Ectodermal cell (in vitro differentiated cells): ENCODE data around the gene ELAC2.

Experiments
- H3K27ac ChIP-seq: 2 replicates; pipeline ENCODE4 v1.7.0; 2013; ENCODE audit warnings: mild to moderate bottlenecking, low read depth, low read length; ENCODE audit not compliant: insufficient read depth, poor library complexity, severe bottlenecking
- H3K27me3 ChIP-seq: 2 replicates; pipeline ENCODE4 v1.7.0; 2013; ENCODE audit warnings: mild to moderate bottlenecking, low read length; ENCODE audit not compliant: insufficient read depth, control insufficient read depth, poor library complexity, severe bottlenecking
- H3K36me3 ChIP-seq: one replicate; pipeline ENCODE4 v1.7.0; 2013; ENCODE audit warnings: low read length; ENCODE audit not compliant: control insufficient read depth, insufficient read depth
- H3K4me1 ChIP-seq: one replicate; pipeline ENCODE4 v1.7.0; 2013; ENCODE audit warnings: low read length; ENCODE audit not compliant: control insufficient read depth, insufficient read depth
- H3K4me3 ChIP-seq: 2 replicates; pipeline ENCODE4 v1.7.0; 2013; ENCODE audit warnings: low read depth, low read length, control low read depth; ENCODE audit not compliant: insufficient read depth
- H3K9me3 ChIP-seq: 2 replicates; pipeline ENCODE4 v1.7.0; 2013; ENCODE audit warnings: mild to moderate bottlenecking, low read length, moderate library complexity; ENCODE audit not compliant: control insufficient read depth
- WGBS, 2 experiments: methylation state at CpG; one replicate each; pipeline ENCODE4 v1.1.7; 2013; ENCODE audit warnings: missing lambda C conversion rate in 2 of 2; 5-methylcytosine and 5-hydroxymethylcytosine counted together

The ELAC2 gene

GRCh38 chr17:13035420-13035819, 17.6 kb upstream of the ELAC2 start:
- no peak overlapping the region for H3K4me3 ChIP-seq
- 88% methylated on average over 1 of the region's 1 CpG for WGBS, 2 experiments

GRCh38 chr17:13031718-13032350, 14.0 kb upstream of the ELAC2 start:
- no peaks in the 10 kb centered on the region for H3K9me3 ChIP-seq
- H3K4me3 ChIP-seq: no peak overlapping the region
- 59 to 61% methylated on average over 15 to 16 of the region's 16 CpGs for WGBS, 2 experiments
- no peak overlapping the region for H3K27ac ChIP-seq
- H3K36me3 ChIP-seq: no peaks in the 10 kb centered on the region
- H3K4me1 ChIP-seq: no peaks in the 10 kb centered on the region
- no peaks in the 10 kb centered on the region for H3K27me3 ChIP-seq

More at GRCh38 chr17:13035420-13035819, 17.6 kb upstream of the ELAC2 start:
- no peak overlapping the region for H3K27ac ChIP-seq
- no peaks in the 10 kb centered on the region for H3K27me3 ChIP-seq
- H3K36me3 ChIP-seq: no peaks in the 10 kb centered on the region
- no peaks in the 10 kb centered on the region for H3K4me1 ChIP-seq
- no peaks in the 10 kb centered on the region for H3K9me3 ChIP-seq

- 62 to 66% methylated on average over 10 to 11 of the region's 11 CpGs for WGBS, 2 experiments
- Histone ChIP-seq H3K27me3 (no peaks in the 10 kb centered on the region), H3K27ac (no peak overlapping the region), H3K4me1 (no peaks in the 10 kb centered on the region), H3K36me3 (no peaks in the 10 kb centered on the region), H3K9me3 (no peaks in the 10 kb centered on the region), H3K4me3 (no peak overlapping the region)
Observed at GRCh38 chr17:13030459-13031300, 12.9 kb upstream of the ELAC2 start.

GRCh38 chr17:13030056-13030455, 12.2 kb upstream of the ELAC2 start:
- Histone ChIP-seq H3K36me3 (no peaks in the 10 kb centered on the region), H3K4me3 (no peak overlapping the region), H3K27ac (no peak overlapping the region), H3K9me3 (no peaks in the 10 kb centered on the region), H3K4me1 (no peaks in the 10 kb centered on the region), H3K27me3 (no peaks in the 10 kb centered on the region)
- WGBS, 2 experiments: 85 to 96% methylated on average over 1 of the region's 1 CpG

- 33 to 47% methylated on average over 2 of the region's 2 CpGs for WGBS, 2 experiments
- H3K4me3 ChIP-seq: no peak overlapping the region
- H3K36me3 ChIP-seq: no peaks in the 10 kb centered on the region
- H3K9me3 ChIP-seq: no peaks in the 10 kb centered on the region
- no peak overlapping the region for H3K27ac ChIP-seq
- H3K4me1 ChIP-seq: no peaks in the 10 kb centered on the region
- no peaks in the 10 kb centered on the region for H3K27me3 ChIP-seq
Observed at GRCh38 chr17:13029340-13029739, 11.5 kb upstream of the ELAC2 start.

GRCh38 chr17:13027246-13027645, 9.4 kb upstream of the ELAC2 start:
- H3K27me3 ChIP-seq: no peaks in the 10 kb centered on the region
- H3K4me3 ChIP-seq: no peak overlapping the region
- H3K36me3 ChIP-seq: no peaks in the 10 kb centered on the region
- H3K4me1 ChIP-seq: no peaks in the 10 kb centered on the region
- H3K27ac ChIP-seq: no peak overlapping the region
- H3K9me3 ChIP-seq: no peaks in the 10 kb centered on the region
- 95 to 96% methylated on average over 5 of the region's 5 CpGs for WGBS, 2 experiments

GRCh38 chr17:13025687-13026086, 7.9 kb upstream of the ELAC2 start:
- Histone ChIP-seq H3K4me1 (no peaks in the 10 kb centered on the region), H3K27ac (no peak overlapping the region), H3K36me3 (no peaks in the 10 kb centered on the region), H3K9me3 (no peaks in the 10 kb centered on the region), H3K4me3 (no peak overlapping the region), H3K27me3 (no peaks in the 10 kb centered on the region)

- WGBS, 2 experiments: 82 to 87% methylated on average over 5 of the region's 5 CpGs
- H3K36me3 ChIP-seq: no peaks in the 10 kb centered on the region
- H3K4me1 ChIP-seq: no peaks in the 10 kb centered on the region
- no peak overlapping the region for H3K4me3 ChIP-seq
- no peaks in the 10 kb centered on the region for H3K27me3 ChIP-seq
- H3K9me3 ChIP-seq: no peaks in the 10 kb centered on the region
- H3K27ac ChIP-seq: no peak overlapping the region
Observed at GRCh38 chr17:13025258-13025627, 7.4 kb upstream of the ELAC2 start.

- no peaks in the 10 kb centered on the region for H3K4me1 ChIP-seq
- no peaks in the 10 kb centered on the region for H3K27me3 ChIP-seq
- WGBS, 2 experiments: 36 to 38% methylated on average over 19 of the region's 19 CpGs
- no peaks in the 10 kb centered on the region for H3K36me3 ChIP-seq
- H3K4me3 ChIP-seq: no peak overlapping the region
- H3K9me3 ChIP-seq: no peaks in the 10 kb centered on the region
- H3K27ac ChIP-seq: no peak overlapping the region
Observed at GRCh38 chr17:13024526-13025257, 6.9 kb upstream of the ELAC2 start.

- 84 to 87% methylated on average over 6 of the region's 6 CpGs for WGBS, 2 experiments
- Histone ChIP-seq H3K4me3 (no peak overlapping the region), H3K27ac (no peak overlapping the region), H3K9me3 (no peaks in the 10 kb centered on the region), H3K36me3 (no peaks in the 10 kb centered on the region), H3K27me3 (no peaks in the 10 kb centered on the region), H3K4me1 (no peaks in the 10 kb centered on the region)
Observed at GRCh38 chr17:13024016-13024415, 6.2 kb upstream of the ELAC2 start.
